ENCODE results near the gene KDM7A. TPM values are rescaled to one million over a fixed set of nuclear protein-coding genes. Genes with fewer than 3 reads are reported as not detected.
A peak's percentile ranks its signal among the peaks of the same experiment; 100 is the strongest.

Gene KDM7A
- total and polyA plus RNA-seq, 2 experiments from 2014 or later = 0.75 to 7.0 TPM

- Histone ChIP-seq H4K20me1 (ENCODE audit: insufficient read depth, poor library complexity, severe bottlenecking) (no peaks in the 10 kb centered on the region), H3K9me2 (replicated peaks; ENCODE audit: insufficient read depth) (no peaks in the 10 kb centered on the region), H2AFZ (peak overlapping the region; percentile 84), H3K4me3 (peak overlapping the region; percentile 30), H3K4me2 (peak overlapping the region; percentile 76), H3K27me3 (peaks cover 11% of the 10 kb centered on the region), H3K79me2 (peaks cover 43% of the 10 kb centered on the region), H3K27ac (peak overlapping the region; percentile 81), H3K9me3 (ENCODE audit: low read depth) (no peaks in the 10 kb centered on the region), H3K36me3 (replicated peaks; ENCODE audit: insufficient read depth, low read depth) (no peaks in the 10 kb centered on the region), H3K4me1 (ENCODE audit: insufficient read depth) (no peaks in the 10 kb centered on the region)
- no peak for TF ChIP-seq EZH2phosphoT487 (IDR thresholded peaks at IDR 0.05; ENCODE audit: low read depth, severe bottlenecking, unreplicated experiment)
- peak; percentile 79 for TF ChIP-seq CTCF (IDR thresholded peaks at IDR 0.05; ENCODE audit: poor library complexity)
- WGBS (ENCODE audit: low lambda C conversion rate, missing lambda C conversion rate) = 1% methylated on average over 56 of the region's 72 CpGs
- peak; percentile 95 for DNase-seq (ENCODE audit: low spot score)
Measured at GRCh38 chr7:140175221-140176121, 1.3 kb downstream of the KDM7A start.

- H3K9me3 ChIP-seq (ENCODE audit: low read depth) = no peaks in the 10 kb centered on the region
- H2AFZ ChIP-seq = no peak overlapping the region
- 94% methylated on average over 2 of the region's 2 CpGs for WGBS (ENCODE audit: low lambda C conversion rate, missing lambda C conversion rate)
- peaks cover 56% of the 10 kb centered on the region for H3K79me2 ChIP-seq
- H4K20me1 ChIP-seq (ENCODE audit: insufficient read depth, poor library complexity, severe bottlenecking) = peaks cover 8% of the 10 kb centered on the region
- no peak for DNase-seq (ENCODE audit: low spot score)
- H3K27me3 ChIP-seq = peaks cover 9% of the 10 kb centered on the region
- TF ChIP-seq EZH2phosphoT487 (IDR thresholded peaks at IDR 0.05; ENCODE audit: low read depth, severe bottlenecking, unreplicated experiment) = no peak
- TF ChIP-seq EZH2 (IDR thresholded peaks at IDR 0.05; ENCODE audit: borderline replicate concordance) = no peak
- no peak for TF ChIP-seq CTCF (IDR thresholded peaks at IDR 0.05; ENCODE audit: poor library complexity)
- no peak overlapping the region for H3K4me3 ChIP-seq
- no peaks in the 10 kb centered on the region for H3K4me1 ChIP-seq (ENCODE audit: insufficient read depth)
- no peaks in the 10 kb centered on the region for H3K36me3 ChIP-seq (replicated peaks; ENCODE audit: insufficient read depth, low read depth)
- H3K9me2 ChIP-seq (replicated peaks; ENCODE audit: insufficient read depth) = no peaks in the 10 kb centered on the region
- H3K27ac ChIP-seq = no peak overlapping the region
- no peak overlapping the region for H3K4me2 ChIP-seq
Measured at GRCh38 chr7:140174217-140174616, 2.6 kb downstream of the KDM7A start.

GRCh38 chr7:140170375-140170774 is 6.4 kb downstream of the KDM7A start:
- peaks cover 94% of the 10 kb centered on the region for H3K79me2 ChIP-seq
- no peaks in the 10 kb centered on the region for H3K9me3 ChIP-seq (ENCODE audit: low read depth)
- H3K27me3 ChIP-seq = no peaks in the 10 kb centered on the region
- no peaks in the 10 kb centered on the region for H3K36me3 ChIP-seq (replicated peaks; ENCODE audit: insufficient read depth, low read depth)
- H4K20me1 ChIP-seq (ENCODE audit: insufficient read depth, poor library complexity, severe bottlenecking) = peaks cover 12% of the 10 kb centered on the region
- no peak overlapping the region for H3K4me2 ChIP-seq
- no peak for TF ChIP-seq CTCF (IDR thresholded peaks at IDR 0.05; ENCODE audit: poor library complexity)
- no peak for TF ChIP-seq EZH2phosphoT487 (IDR thresholded peaks at IDR 0.05; ENCODE audit: low read depth, severe bottlenecking, unreplicated experiment)
- no peak for TF ChIP-seq EZH2 (IDR thresholded peaks at IDR 0.05; ENCODE audit: borderline replicate concordance)
- WGBS (ENCODE audit: low lambda C conversion rate, missing lambda C conversion rate) = 84% methylated on average over 4 of the region's 4 CpGs
- H3K4me3 ChIP-seq = no peak overlapping the region
- H3K4me1 ChIP-seq (ENCODE audit: insufficient read depth) = no peaks in the 10 kb centered on the region
- H3K9me2 ChIP-seq (replicated peaks; ENCODE audit: insufficient read depth) = no peaks in the 10 kb centered on the region
- H2AFZ ChIP-seq = no peak overlapping the region
- no peak overlapping the region for H3K27ac ChIP-seq
- DNase-seq (ENCODE audit: low spot score) = no peak

Data from hepatocyte (in vitro differentiated cells).